Neutrophil (primary cell): ENCODE measurements around the gene SARS2.

Experiments
- H3K27ac ChIP-seq: fragments of 200-600 bp; sonication (generic); 2 replicates; pipeline ENCODE4 v1.5.1; 2016; ENCODE audit warnings: mild to moderate bottlenecking, moderate library complexity
- H3K27me3 ChIP-seq: fragments of 200-600 bp; sonication (generic); 2 replicates; pipeline ENCODE4 v1.6.0; 2016; ENCODE audit warnings: mild to moderate bottlenecking
- H3K36me3 ChIP-seq: fragments of 200-600 bp; sonication (generic); 2 replicates; pipeline ENCODE4 v1.5.1; 2017
- H3K4me1 ChIP-seq, 2 experiments: fragments of 200-600 bp in 1 of 2; sonication (generic) in 1 of 2; 1 replicate in 1 of 2; 2 replicates in 1 of 2; pipeline versions ENCODE4 v1.5.1 to v1.6.1; 2013 to 2016; ENCODE audit warnings: low read depth in 1 of 2, low read length in 1 of 2, mild to moderate bottlenecking in 1 of 2, moderate library complexity in 1 of 2; ENCODE audit not compliant: control insufficient read depth in 1 of 2, insufficient read depth in 1 of 2
- H3K4me3 ChIP-seq, 2 experiments: fragments of 200-600 bp in 1 of 2; sonication (generic) in 1 of 2; 1 replicate in 1 of 2; 2 replicates in 1 of 2; pipeline ENCODE4 v1.5.1; 2013 to 2016; ENCODE audit warnings: low read depth in 1 of 2, low read length in 1 of 2, mild to moderate bottlenecking in 1 of 2, moderate library complexity in 1 of 2
- H3K9me3 ChIP-seq: fragments of 200-600 bp; sonication (generic); 2 replicates; pipeline ENCODE4 v1.5.1; 2016
- CTCF ChIP-seq: fragments of 200-600 bp; sonication (generic); IDR thresholded peaks from 2 replicates; pipeline ENCODE4 v1.5.1; 2016; ENCODE audit warnings: antibody characterized with exemption

The SARS2 gene

GRCh38 chr19:38929929-38930775 is at the start of gene SARS2:
Gene SARS2, minus strand, starts transcription at chr19:38930763. Its CDS starts 27 bp downstream, at chr19:38930736.
- TF ChIP-seq CTCF, result peak; percentile 99
- Histone ChIP-seq H3K4me1 (peaks cover 15 to 17% of the 10 kb centered on the region in 2 experiments), H3K27me3 (no peaks in the 10 kb centered on the region), H3K9me3 (no peaks in the 10 kb centered on the region), H3K36me3 (no peaks in the 10 kb centered on the region), H3K4me3 (peak within 1 kb of the TSS; percentile 94 to 97), H3K27ac (peak within 1 kb of the TSS; percentile 58)

- Histone ChIP-seq H3K27ac (no peak overlapping the region), H3K9me3 (no peaks in the 10 kb centered on the region), H3K27me3 (peaks cover 36% of the 10 kb centered on the region), H3K4me3 (no peak overlapping the region), H3K36me3 (no peaks in the 10 kb centered on the region), H3K4me1 (no peaks in the 10 kb centered on the region)
- TF ChIP-seq CTCF, result no peak
Measured at GRCh38 chr19:38979812-38980211, 49.2 kb upstream of the SARS2 start.

- H3K27me3 ChIP-seq, result peaks cover 51% of the 10 kb centered on the region
- H3K4me3 ChIP-seq, result no peak overlapping the region
- no peak overlapping the region for H3K27ac ChIP-seq
- H3K36me3 ChIP-seq, result no peaks in the 10 kb centered on the region
- TF ChIP-seq CTCF, result no peak
- no peaks in the 10 kb centered on the region for H3K4me1 ChIP-seq
- H3K9me3 ChIP-seq, result no peaks in the 10 kb centered on the region
Measured at GRCh38 chr19:38978326-38978689, 47.7 kb upstream of the SARS2 start.

GRCh38 chr19:38977445-38978325 is 47.1 kb upstream of the SARS2 start:
- TF ChIP-seq CTCF, result no peak
- no peak overlapping the region for H3K27ac ChIP-seq
- peaks cover 57% of the 10 kb centered on the region for H3K27me3 ChIP-seq
- no peaks in the 10 kb centered on the region for H3K4me1 ChIP-seq
- no peak overlapping the region for H3K4me3 ChIP-seq
- no peaks in the 10 kb centered on the region for H3K9me3 ChIP-seq
- no peaks in the 10 kb centered on the region for H3K36me3 ChIP-seq

GRCh38 chr19:38975861-38976271 is 45.3 kb upstream of the SARS2 start:
- H3K4me1 ChIP-seq, result no peaks in the 10 kb centered on the region
- H3K4me3 ChIP-seq, result no peak overlapping the region
- TF ChIP-seq CTCF, result no peak
- H3K27me3 ChIP-seq, result peaks cover 63% of the 10 kb centered on the region
- no peaks in the 10 kb centered on the region for H3K36me3 ChIP-seq
- H3K27ac ChIP-seq, result no peak overlapping the region
- no peaks in the 10 kb centered on the region for H3K9me3 ChIP-seq
